Measurements from ENCODE around the gene LMLN.

LMLN gene

GRCh38 chr3:197961582-197961945, 1.5 kb downstream of the LMLN start:
- no peak for TF ChIP-seq CTCF (IDR thresholded peaks at IDR 0.05)

DNA sequence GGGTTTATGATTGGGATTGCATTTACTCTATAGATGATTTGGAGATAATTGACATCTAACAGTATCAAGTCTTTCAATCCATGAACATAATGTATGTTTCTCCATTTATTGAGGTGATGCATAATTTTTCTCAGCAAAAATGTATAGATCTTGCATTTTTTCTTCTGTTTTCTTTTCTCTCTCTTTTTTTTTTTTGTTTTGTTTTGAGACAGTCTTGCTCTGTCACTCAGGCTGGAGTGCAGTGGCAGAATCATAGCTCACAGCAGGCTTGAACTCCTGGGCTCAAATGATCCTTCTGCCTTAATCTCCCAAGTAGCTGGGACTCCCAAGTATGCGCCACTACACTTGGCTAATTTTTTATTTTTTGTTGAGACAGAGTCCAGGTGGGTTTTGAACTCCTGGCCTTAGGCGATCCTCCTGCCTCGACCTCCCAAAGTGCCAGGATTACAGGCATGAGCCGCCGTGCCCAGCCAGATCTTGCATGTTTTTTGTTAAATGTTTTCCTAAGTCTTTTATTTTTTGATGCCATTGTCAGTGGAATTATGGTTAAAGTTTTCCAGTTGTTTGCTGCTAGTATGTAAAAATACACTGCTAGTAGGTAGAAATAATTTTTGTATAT, 3.1 kb downstream of the LMLN start:
- TF ChIP-seq CTCF (IDR thresholded peaks at IDR 0.05), result no peak

GRCh38 chr3:197970588-197970987, 10.6 kb downstream of the LMLN start:
- no peak for TF ChIP-seq CTCF (IDR thresholded peaks at IDR 0.05)

DNA sequence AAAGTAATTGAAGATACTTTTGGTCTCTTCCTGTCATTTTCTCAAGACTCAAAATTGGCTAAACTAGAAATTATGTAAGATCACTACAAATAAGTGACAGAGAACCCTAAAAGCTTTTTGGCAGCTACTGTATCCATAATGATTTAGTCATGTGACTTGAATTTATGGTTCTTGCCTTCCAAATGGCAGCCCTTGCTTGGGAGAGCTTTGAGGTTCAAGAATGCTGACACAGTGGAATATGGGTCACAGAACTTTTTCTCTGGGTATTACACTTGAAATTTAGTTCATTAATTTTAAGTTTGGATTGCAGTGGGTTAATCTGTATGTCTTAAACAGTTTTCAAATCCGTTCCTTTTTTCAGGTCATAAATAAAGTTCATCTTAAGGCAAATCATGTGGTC, 14.0 kb downstream of the LMLN start:
- no peak for TF ChIP-seq CTCF (IDR thresholded peaks at IDR 0.05)

- no peak for TF ChIP-seq CTCF (IDR thresholded peaks at IDR 0.05)
Observed at GRCh38 chr3:197975311-197975710, 15.3 kb downstream of the LMLN start.

- TF ChIP-seq CTCF (IDR thresholded peaks at IDR 0.05), result no peak
Observed at GRCh38 chr3:197983076-197983475, 23.1 kb downstream of the LMLN start.

DNA sequence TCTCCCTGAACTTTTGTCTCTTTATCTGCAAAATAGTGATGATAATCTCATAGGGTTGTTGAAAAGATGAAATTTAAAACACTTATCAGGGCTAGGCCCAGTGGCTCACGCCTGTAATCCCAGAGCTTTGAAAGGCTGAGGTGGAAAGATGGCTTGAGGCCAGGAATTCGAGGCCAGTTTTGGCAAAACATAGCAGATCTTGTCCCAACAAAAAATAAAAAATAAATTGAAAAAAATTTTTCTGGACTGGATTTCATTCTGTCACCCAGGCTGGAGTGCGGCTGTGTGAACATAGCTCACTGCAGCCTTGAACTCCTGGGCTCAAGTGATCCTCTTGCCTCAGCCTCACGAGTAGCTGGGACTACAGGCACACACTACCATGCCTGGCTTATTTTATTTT, 29.6 kb downstream of the LMLN start:
- no peak for TF ChIP-seq CTCF (IDR thresholded peaks at IDR 0.05)

DNA sequence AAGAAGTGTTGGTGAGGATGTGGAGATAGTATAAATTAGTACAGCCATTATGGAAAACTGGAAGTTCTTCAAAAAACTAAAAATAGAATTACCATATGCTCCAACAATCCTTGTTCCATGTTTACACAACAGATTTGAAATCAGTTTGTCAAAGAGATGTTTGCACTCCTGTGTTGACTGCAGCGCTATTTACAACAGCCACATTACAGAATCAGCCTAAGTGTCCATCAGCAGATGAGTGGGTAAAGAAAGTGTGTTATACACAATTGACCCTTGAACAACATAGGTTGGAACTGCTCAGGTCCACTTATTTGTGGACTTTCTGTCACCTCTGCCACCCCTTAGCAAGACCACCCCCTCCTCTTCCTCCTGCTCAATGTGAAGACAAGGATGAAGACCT, 34.7 kb downstream of the LMLN start:
- no peak for TF ChIP-seq CTCF (IDR thresholded peaks at IDR 0.05)

All from LNCAP (cell line).